ENCODE measurements around the gene CLEC1B. TPM values are rescaled to one million over a fixed set of nuclear protein-coding genes. Genes with fewer than 3 reads are reported as not detected.
"Not testable (repeated sequence)": the region's sequence is repeated elsewhere in the genome, so short reads cannot be mapped to it uniquely, and the experiment has no call there.

CLEC1B gene
- total RNA-seq, 2 donors from 2014 or later, result 0.94 to 21.1 TPM

DNA sequence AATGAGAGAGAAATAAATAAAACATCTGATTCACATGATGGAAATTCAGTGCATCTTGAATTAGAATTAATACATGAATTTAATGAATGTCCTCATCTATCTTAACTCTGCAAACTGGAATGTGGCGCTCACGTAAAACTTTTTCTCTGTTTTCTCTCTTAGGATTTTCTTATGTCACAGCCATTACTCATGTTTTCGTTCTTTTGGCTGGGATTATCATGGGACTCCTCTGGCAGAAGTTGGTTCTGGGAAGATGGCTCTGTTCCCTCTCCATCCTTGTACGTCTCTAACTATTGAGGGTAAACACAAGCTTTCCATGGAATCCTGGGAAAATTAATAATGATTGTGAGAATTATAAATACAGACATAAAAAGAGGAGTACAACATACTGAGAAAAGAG, 16.5 kb upstream of the CLEC1B start:
- Mint-ChIP-seq H3K4me3 (no peak overlapping the region), H3K27me3 (peaks cover 32% of the 10 kb centered on the region), H3K27ac (no peak overlapping the region), H3K36me3 (ENCODE audit: low read depth) (no peaks in the 10 kb centered on the region), H3K4me1 (no peaks in the 10 kb centered on the region)
- ATAC-seq (no peak), DNase-seq (no peak)
- H3K9me3 ChIP-seq (ENCODE audit: control insufficient read depth, low read length, poor library complexity, severe bottlenecking), result no peaks in the 10 kb centered on the region

- DNase-seq, result no peak
- ATAC-seq, result no peak
- Mint-ChIP-seq H3K27ac (no peak overlapping the region), H3K4me3 (no peak overlapping the region), H3K36me3 (ENCODE audit: low read depth) (peaks cover under 1% of the 10 kb centered on the region), H3K4me1 (peaks cover 3% of the 10 kb centered on the region), H3K27me3 (peaks cover 43% of the 10 kb centered on the region)
- H3K9me3 ChIP-seq (ENCODE audit: control insufficient read depth, low read length, poor library complexity, severe bottlenecking), result no peaks in the 10 kb centered on the region
Measured at GRCh38 chr12:10012630-10013330, 13.9 kb upstream of the CLEC1B start.

DNA sequence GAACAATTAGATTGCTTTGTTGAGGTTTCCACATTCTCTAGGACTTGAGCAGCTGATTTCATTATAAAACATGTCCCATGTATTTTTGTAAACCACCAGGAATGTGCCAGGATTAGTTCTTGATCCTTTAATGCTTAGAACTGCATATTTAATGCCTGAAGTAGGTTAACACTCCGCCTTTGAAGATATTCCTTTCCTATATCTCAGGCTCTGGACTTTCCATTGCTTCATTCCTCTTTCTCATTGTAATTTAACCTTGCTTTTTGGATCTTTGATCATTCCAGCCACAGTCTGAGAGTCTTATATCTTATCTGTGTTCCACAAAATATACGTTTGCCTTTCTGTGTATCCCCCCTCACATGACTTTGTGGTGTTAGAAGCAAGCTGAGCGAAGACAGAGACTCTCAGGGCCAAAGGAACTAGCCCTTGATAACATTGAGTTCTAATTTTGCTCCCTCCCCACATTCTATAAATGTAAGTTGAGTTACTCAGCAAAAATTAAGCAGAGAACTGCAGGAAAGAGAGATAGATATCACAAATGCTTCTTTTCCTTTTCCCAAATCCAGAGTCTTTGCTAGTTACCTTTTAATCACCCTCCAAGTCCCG, 2.4 kb upstream of the CLEC1B start:
- no peak for ATAC-seq
- H3K4me3 Mint-ChIP-seq, result no peak overlapping the region
- H3K27ac Mint-ChIP-seq, result no peak overlapping the region

DNA sequence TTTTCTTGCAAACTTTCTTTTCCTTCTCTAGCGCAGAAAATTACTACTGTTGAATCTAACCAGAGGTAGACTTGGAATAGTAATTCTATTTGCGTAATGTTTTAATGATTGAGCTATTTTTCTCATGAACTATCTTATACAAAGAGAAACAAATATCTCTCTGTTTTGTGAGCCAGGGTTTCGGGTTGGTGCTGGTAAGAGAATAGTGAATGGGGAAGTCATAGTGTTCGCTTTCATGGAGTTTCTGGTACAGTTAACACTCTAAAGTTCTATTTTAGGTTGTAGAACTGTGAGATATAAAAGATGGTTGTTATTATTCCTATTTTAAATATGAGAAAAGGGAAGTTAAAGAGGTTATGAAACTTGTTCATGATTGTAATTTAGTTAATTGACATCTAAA, 6.6 kb downstream of the CLEC1B start:
- Mint-ChIP-seq H3K27ac (no peak overlapping the region), H3K27me3 (peaks cover 67% of the 10 kb centered on the region), H3K36me3 (ENCODE audit: low read depth) (peaks cover 5% of the 10 kb centered on the region), H3K4me1 (no peaks in the 10 kb centered on the region), H3K4me3 (no peak overlapping the region)
- ATAC-seq, result no peak
- no peaks in the 10 kb centered on the region for H3K9me3 ChIP-seq (ENCODE audit: control insufficient read depth, low read length, poor library complexity, severe bottlenecking)
- DNase-seq, result no peak

More for the DNA sequence above, 2.4 kb upstream of the CLEC1B start:
- Mint-ChIP-seq H3K4me1 (no peaks in the 10 kb centered on the region), H3K36me3 (ENCODE audit: low read depth) (no peaks in the 10 kb centered on the region), H3K27me3 (peaks cover 38% of the 10 kb centered on the region)
- DNase-seq, result no peak
- H3K9me3 ChIP-seq (ENCODE audit: control insufficient read depth, low read length, poor library complexity, severe bottlenecking), result no peaks in the 10 kb centered on the region

GRCh38 chr12:9991876-9992275, 7.0 kb downstream of the CLEC1B start:
- DNase-seq (no peak), ATAC-seq (no peak)
- H3K4me3 Mint-ChIP-seq, result no peak overlapping the region
- H3K27ac Mint-ChIP-seq, result no peak overlapping the region
- peaks cover 5% of the 10 kb centered on the region for H3K36me3 Mint-ChIP-seq (ENCODE audit: low read depth)
- peaks cover 65% of the 10 kb centered on the region for H3K27me3 Mint-ChIP-seq
- no peaks in the 10 kb centered on the region for H3K9me3 ChIP-seq (ENCODE audit: control insufficient read depth, low read length, poor library complexity, severe bottlenecking)
- H3K4me1 Mint-ChIP-seq, result no peaks in the 10 kb centered on the region

DNA sequence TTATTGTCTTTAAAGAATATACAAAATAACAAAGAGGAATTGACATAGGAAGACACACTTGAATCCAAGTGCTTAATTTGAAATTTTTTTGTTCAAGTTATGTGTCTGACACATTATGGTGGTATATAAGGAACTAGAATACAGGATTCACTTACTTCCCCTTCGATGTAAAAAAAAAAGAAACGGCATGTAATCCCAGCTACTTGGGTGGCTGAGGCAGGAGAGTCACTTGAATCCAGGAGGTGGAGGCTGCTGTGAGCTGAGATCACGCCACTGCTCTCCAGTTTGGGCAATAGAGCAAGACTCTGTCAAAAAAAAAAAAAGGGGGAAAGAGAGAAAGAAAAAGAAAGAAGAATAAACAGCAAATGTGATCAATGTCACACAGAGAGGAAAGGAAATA, 18.8 kb downstream of the CLEC1B start:
- no peak overlapping the region for H3K27ac Mint-ChIP-seq
- H3K36me3 Mint-ChIP-seq (ENCODE audit: low read depth), result peaks cover 3% of the 10 kb centered on the region
- no peaks in the 10 kb centered on the region for H3K9me3 ChIP-seq (ENCODE audit: control insufficient read depth, low read length, poor library complexity, severe bottlenecking)
- H3K4me3 Mint-ChIP-seq, result no peak overlapping the region
- no peak for ATAC-seq
- peaks cover 23% of the 10 kb centered on the region for H3K27me3 Mint-ChIP-seq
- H3K4me1 Mint-ChIP-seq, result no peaks in the 10 kb centered on the region
- DNase-seq, result no peak

DNA sequence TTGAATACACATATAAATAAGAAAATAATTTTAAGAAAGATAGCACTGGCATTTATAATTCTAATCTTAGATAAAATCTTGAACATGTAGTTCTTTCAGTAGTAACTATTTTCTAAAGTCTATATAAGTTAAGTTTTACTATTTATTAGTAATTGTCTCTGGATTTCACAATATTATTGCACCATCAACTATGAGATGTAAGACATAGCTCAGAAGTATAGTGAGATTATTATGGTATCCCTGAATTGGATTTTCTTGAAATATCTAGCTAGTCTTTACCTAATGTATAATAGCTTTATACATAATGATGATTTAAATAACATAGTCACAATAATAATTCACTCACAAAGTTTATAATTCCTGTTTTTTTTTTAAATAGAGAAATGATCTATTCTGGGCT, 21.0 kb downstream of the CLEC1B start:
- no peaks in the 10 kb centered on the region for H3K4me1 Mint-ChIP-seq
- H3K27me3 Mint-ChIP-seq, result peaks cover 23% of the 10 kb centered on the region
- no peak for DNase-seq
- H3K9me3 ChIP-seq (ENCODE audit: control insufficient read depth, low read length, poor library complexity, severe bottlenecking), result no peaks in the 10 kb centered on the region
- no peak overlapping the region for H3K4me3 Mint-ChIP-seq
- H3K27ac Mint-ChIP-seq, result no peak overlapping the region
- no peak for ATAC-seq
- peaks cover 10% of the 10 kb centered on the region for H3K36me3 Mint-ChIP-seq (ENCODE audit: low read depth)

- H3K36me3 Mint-ChIP-seq (ENCODE audit: low read depth); H3K9me3 ChIP-seq (ENCODE audit: control insufficient read depth, low read length, poor library complexity, severe bottlenecking); DNase-seq; H3K27ac Mint-ChIP-seq; H3K4me3 Mint-ChIP-seq; H3K4me1 Mint-ChIP-seq; ATAC-seq: not testable (repeated sequence)
- H3K27me3 Mint-ChIP-seq, result peaks cover 23% of the 10 kb centered on the region
Measured at GRCh38 chr12:9976626-9977025, 22.3 kb downstream of the CLEC1B start.

GRCh38 chr12:9975614-9976013, 23.3 kb downstream of the CLEC1B start:
- peaks cover 23% of the 10 kb centered on the region for H3K27me3 Mint-ChIP-seq
- ATAC-seq (no peak), DNase-seq (no peak)
- H3K9me3 ChIP-seq (ENCODE audit: control insufficient read depth, low read length, poor library complexity, severe bottlenecking), result no peaks in the 10 kb centered on the region
- H3K27ac Mint-ChIP-seq, result no peak overlapping the region
- no peak overlapping the region for H3K4me3 Mint-ChIP-seq
- H3K36me3 Mint-ChIP-seq (ENCODE audit: low read depth), result peaks cover 10% of the 10 kb centered on the region
- H3K4me1 Mint-ChIP-seq, result no peaks in the 10 kb centered on the region

DNA sequence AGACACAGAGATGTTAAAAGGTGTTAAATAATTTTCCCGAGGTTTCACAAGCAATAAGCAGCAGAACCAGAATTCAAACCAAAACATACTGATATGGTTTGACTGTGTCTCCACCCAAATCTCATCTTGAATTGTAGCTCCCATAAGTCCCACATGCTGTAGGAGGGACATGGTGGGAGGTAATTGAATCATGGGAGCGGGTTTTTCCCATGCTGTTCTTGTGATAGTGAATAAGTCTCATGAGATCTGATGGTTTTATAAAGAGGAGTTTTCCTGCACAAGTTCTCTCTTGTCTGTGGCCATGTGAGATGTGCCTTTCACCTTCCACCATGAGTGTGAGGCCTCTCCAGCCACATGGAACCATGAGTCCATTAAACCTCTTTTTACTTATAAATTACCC, 24.2 kb downstream of the CLEC1B start:
- not testable (repeated sequence) for DNase-seq; H3K4me3 Mint-ChIP-seq; H3K27ac Mint-ChIP-seq; H3K4me1 Mint-ChIP-seq; ATAC-seq; H3K9me3 ChIP-seq (ENCODE audit: control insufficient read depth, low read length, poor library complexity, severe bottlenecking); H3K36me3 Mint-ChIP-seq (ENCODE audit: low read depth)
- H3K27me3 Mint-ChIP-seq, result peaks cover 15% of the 10 kb centered on the region

- no peak for ATAC-seq
- H3K4me1 Mint-ChIP-seq, result no peaks in the 10 kb centered on the region
- peaks cover 10% of the 10 kb centered on the region for H3K36me3 Mint-ChIP-seq (ENCODE audit: low read depth)
- no peak for DNase-seq
- no peaks in the 10 kb centered on the region for H3K9me3 ChIP-seq (ENCODE audit: control insufficient read depth, low read length, poor library complexity, severe bottlenecking)
- H3K4me3 Mint-ChIP-seq, result no peak overlapping the region
- H3K27me3 Mint-ChIP-seq, result peaks cover 10% of the 10 kb centered on the region
- no peak overlapping the region for H3K27ac Mint-ChIP-seq
Measured at GRCh38 chr12:9973949-9974348, 25.0 kb downstream of the CLEC1B start.

- no peaks in the 10 kb centered on the region for H3K4me1 Mint-ChIP-seq
- no peak within 1 kb of the TSS for H3K27ac Mint-ChIP-seq
- H3K36me3 Mint-ChIP-seq (ENCODE audit: low read depth), result peaks cover 9% of the 10 kb centered on the region
- ATAC-seq (no peak), DNase-seq (no peak)
- H3K9me3 ChIP-seq (ENCODE audit: control insufficient read depth, low read length, poor library complexity, severe bottlenecking), result no peaks in the 10 kb centered on the region
- H3K4me3 Mint-ChIP-seq, result no peak within 1 kb of the TSS
- no peaks in the 10 kb centered on the region for H3K27me3 Mint-ChIP-seq
Measured at GRCh38 chr12:9971181-9971580, 27.7 kb downstream of the CLEC1B start, which contains the start of gene CLEC12A. CLEC12A (plus strand) TSS chr12:9971409; CDS start chr12:9971597, 188 bp downstream.

- Mint-ChIP-seq H3K36me3 (ENCODE audit: low read depth) (peaks cover 11% of the 10 kb centered on the region), H3K27me3 (no peaks in the 10 kb centered on the region), H3K4me1 (no peaks in the 10 kb centered on the region), H3K27ac (no peak overlapping the region), H3K4me3 (no peak overlapping the region)
- no peak for ATAC-seq
- no peaks in the 10 kb centered on the region for H3K9me3 ChIP-seq (ENCODE audit: control insufficient read depth, low read length, poor library complexity, severe bottlenecking)
- DNase-seq, result no peak
Measured at GRCh38 chr12:9969673-9970072, 29.2 kb downstream of the CLEC1B start.

GRCh38 chr12:9961901-9962300, 37.0 kb downstream of the CLEC1B start:
- no peaks in the 10 kb centered on the region for H3K27me3 Mint-ChIP-seq
- H3K4me3 Mint-ChIP-seq, result no peak overlapping the region
- no peak for DNase-seq
- peaks cover 4% of the 10 kb centered on the region for H3K36me3 Mint-ChIP-seq (ENCODE audit: low read depth)
- H3K27ac Mint-ChIP-seq, result no peak overlapping the region
- H3K9me3 ChIP-seq (ENCODE audit: control insufficient read depth, low read length, poor library complexity, severe bottlenecking), result no peaks in the 10 kb centered on the region
- ATAC-seq, result no peak
- peaks cover 16% of the 10 kb centered on the region for H3K4me1 Mint-ChIP-seq
